Anterior cingulate cortex (tissue), 58 donors: ENCODE results near the gene EHMT1.

Experiments
- DNase-seq, 58 donors: peaks; one replicate each; lab custom pipeline; 2025; lab: John Stamatoyannopoulos, UW

The EHMT1 gene

DNA sequence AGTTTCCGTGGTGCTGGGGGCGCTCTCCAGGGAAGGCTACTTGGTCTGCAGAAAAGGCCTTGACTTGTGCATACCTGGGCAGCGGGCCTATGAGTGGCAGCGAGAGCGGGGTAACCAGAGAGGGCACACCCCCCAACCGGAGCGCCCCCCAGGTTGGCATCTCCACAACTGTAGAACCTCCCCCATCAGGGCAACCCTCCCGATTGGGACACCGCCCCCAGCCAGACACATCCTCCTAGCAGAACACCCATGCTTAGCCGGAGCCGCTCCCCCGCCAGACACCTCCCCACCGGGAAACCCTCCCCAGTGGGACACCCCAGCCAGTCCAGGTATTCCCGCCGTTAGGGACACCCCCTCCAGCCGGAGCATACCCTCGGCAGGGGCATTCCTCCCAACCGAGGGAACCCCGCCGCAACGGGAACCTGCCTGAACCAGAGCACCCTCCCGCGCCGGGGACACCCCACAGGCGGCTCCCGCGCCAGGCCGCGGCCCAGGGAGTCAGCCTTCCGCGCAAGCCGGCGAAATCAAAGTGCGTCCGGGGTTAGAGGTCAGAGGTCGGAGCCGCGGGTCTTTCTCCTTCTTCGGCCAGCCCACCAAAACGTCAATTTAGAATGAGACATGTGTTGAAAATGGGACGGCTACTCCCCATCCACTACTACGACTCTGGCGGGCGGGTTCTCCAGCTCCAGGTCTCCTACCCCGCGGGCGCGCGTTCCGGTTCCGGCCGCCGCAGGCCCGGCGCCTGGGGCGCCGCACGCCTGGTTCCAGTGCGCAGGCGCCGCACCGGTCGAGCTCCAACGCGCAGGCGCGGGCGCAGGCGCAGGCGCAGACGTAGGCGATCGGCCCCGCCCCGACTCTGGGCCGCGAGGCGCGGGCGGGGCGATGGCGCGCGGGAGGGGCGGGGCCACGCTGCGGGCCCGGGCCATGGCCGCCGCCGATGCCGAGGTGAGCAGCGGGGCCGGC is at the start of gene EHMT1:
EHMT1 (plus strand) TSS at position 901 of the 963 bp plus-strand sequence; CDS start at position 925, 24 bp downstream.
- peak in 57 of 58 donors; percentile 21 to 91 (median 81) for DNase-seq

DNA sequence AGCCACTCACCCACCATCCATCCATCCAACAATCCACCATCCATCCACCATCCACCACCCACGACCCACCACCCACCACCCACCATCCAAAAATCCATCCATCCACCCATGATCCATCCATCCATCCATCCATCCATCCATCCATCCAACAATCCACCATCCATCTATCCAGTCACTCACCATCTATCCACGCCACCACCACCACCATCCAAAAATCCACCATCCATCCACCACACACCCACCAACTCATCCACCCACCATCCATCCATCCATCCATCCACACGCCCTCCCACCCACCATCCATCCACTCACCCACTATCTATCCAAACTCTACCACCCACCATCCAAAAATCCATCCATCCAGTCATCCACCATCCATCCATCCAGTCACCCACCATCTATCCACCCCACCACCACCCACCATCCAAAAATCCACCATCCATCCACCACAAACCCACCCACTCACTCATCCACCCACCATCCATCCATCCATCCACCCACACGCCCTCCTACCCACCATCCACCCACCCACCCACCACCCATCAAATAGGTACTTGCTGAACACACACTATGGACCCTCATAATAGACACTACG is 49.1 kb upstream of the EHMT1 start:
- no peak for DNase-seq

DNA sequence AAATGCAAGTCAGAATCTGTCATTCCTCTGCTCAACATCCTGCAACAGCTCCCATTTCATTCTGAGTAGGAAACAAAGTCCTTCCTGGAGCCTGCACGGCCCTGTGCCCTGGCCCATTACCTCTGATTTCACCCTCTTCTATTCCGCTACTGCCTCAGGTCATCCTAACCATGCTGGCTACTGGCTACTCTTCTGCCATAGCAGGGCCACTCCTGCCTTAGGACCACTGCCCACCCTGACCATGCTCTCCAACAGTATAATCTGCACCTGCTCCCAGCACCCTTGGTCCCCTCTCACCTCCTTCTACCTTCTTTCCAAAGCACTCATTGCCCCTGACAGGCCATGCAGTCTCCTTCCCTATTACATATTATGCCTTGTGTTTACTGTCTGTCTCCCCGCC is 48.2 kb upstream of the EHMT1 start:
- DNase-seq, result no peak

DNA sequence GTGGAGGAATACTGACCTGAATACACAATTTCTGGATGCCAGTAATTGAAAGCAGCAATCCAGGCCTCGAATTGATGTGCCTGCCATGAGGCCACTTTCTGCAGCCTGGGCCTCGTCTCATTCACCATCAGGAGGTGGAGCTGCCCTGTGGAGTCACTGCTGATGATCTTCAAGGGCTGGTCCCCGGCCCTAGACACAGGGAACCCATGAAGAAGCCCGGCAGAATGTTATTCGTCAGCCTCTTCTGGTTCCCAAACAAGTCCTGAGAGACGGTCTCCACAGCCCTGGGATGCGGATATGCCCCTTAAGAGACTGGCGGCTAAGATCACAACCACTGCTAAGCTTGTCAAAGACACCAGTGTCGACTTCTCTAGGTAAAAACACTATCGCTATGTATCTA is 44.6 kb upstream of the EHMT1 start:
- DNase-seq, result no peak

DNA sequence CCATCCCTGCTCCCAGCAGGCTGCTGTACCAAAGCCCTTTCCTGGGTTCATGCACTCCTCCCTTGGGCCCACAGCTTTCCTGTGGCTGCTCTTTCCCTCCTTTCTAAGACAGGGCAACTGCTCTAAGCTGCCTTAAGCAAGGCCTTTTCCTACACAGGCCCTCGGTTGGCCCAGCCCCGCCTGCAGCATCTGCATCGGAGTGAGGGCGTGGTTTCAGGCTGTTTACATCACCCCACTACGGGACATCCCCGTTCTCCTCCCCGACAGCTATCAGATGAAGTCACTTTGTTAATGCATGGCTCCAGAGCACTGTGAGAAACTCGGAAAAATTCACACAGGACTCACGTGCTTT is 43.5 kb upstream of the EHMT1 start:
- peak in 20 of 58 donors; percentile 16 to 68 (median 46) for DNase-seq

DNA sequence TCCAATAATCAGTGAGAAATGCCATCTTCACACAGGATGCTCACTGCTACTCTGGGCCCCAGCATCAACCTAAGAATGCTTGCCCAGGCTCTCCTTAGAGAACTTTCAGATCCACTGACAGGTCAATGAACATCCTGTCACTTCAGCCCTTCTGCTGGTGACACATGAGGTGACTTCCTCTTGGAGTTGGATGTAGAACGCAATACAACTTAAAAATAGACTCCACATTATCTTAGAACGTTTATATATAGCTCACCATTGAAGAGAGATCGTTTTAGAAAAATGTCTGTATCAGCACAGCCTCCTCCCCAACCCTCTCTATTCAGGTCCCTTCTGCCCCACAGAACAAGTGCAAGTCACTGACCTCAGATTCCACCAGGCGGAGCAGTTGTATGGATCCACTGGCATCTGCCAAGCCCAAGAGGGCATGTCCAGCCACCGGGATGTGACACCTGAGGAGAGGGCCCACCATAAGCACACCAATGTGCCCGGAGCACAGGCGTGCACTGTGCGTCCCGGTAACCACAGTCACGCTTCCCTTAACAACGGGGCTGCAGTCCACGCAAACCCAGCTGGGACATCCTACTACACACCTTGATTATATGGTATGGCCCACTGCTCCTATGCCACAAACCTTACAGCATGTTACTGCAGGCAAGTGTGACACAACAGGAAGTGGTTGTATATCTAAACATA is 42.9 kb upstream of the EHMT1 start:
- no peak for DNase-seq

DNA sequence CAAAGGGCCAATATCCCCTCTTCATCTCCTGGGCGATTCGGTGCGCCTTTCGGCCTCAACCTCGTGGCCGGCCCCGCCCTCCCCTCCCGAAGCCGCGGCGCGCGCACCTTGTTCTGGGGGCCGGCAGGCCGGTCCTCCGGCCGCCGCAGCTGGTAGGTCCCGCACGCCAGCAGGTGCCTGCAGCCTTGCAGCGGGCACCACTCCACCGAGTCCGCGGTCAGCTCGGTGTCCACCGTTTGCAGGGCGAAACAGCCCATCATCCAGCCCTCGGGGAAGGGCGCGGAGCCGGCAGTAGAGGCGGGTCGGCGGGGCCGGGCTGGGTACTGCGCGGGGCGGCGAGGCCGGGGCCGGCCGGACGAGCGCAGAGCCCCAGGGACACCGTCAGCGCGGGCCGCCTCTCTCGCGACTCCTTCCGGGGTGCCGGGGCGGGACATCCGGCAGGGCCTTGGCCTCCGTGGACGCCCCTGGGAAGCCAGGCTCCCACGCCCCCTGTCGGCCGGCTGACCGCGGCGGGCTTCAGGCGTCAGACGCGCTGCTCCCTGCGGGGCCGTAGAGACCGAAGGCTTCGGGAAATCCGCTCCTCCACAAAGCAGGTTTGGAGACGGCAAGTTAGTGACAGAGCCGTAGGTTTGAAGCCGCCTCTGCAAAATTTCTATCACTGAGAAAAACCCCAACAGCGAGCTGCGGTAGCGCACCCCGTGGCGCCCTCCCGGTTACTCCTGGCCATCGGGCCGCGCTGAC is 40.1 kb upstream of the EHMT1 start, which contains the start of gene DPH7:
DPH7 (minus strand) TSS at position 408 of the 741 bp plus-strand sequence; CDS start at position 260, 148 bp downstream.
- peak; percentile 28 to 98 (median 90) for DNase-seq

DNA sequence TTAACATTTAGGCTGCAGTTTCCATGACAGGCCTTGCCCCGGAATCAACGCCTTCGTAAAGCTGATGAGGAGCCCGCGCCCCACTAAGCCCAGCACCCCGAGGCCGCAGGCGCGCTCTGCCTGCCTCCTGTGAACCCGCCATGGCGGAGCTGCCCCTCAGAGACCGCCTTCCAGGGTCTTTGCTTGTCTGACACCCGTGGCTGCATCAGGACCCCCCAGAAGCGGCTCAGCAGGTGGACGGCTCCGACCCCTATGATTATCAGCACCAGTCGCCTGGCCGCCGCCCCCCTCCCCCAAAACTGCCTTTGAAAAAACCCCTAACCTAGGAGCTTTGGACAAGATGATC is 39.6 kb upstream of the EHMT1 start:
- no peak for DNase-seq

DNA sequence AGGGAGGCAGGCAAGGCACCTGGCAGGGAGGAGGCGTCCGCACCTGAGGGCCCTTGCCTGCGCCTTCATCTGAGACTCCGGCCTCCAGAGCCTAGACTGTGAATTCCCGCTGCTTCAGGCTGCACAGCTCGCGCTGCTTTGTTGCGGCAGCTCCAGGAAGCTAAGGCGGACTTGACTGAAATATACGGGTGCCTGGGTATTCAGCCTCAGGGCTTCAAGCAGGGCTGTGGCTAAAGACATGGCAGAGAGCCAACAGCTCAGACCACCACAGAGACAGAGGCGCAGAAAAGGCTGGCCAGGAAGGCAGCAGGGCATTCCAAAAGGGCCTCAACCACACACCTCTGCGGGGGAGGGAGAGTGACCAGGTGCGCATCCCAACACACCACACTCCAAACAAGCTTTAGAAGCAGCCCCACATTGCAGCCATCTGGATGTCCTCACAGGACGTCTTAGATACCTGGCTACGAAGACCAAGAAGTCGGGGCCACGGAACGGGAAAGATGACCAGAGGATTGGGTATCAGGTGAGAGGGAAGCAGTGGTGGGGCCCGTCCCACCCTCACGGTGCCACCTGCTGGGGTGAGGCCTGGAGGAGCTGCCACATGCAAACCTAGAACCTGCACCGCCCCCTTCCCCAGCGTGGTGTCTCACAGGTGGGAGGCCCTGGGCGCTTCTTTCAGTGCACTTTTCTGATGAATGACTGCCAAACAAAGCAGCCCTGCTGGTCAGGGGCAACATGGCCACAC is 38.4 kb upstream of the EHMT1 start:
- DNase-seq, result no peak

DNA sequence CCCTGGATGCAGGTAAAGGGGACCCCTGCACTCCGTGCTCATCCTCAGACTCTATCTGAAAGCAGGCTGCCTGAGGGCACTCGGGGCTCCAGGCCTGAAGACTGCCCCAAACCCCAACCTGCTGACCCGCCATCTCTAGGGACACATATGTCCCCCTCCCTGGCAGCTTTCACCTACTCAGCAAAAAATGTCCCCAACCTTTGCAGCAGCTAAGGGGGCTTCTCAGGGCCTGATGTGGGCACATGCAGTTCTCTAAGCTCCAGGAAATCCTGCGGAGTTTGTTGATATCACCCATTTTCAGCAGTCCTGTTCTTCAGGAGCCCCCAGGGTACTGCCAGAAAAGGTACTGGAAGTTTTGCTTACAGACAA is 37.9 kb upstream of the EHMT1 start:
- DNase-seq, result no peak

DNA sequence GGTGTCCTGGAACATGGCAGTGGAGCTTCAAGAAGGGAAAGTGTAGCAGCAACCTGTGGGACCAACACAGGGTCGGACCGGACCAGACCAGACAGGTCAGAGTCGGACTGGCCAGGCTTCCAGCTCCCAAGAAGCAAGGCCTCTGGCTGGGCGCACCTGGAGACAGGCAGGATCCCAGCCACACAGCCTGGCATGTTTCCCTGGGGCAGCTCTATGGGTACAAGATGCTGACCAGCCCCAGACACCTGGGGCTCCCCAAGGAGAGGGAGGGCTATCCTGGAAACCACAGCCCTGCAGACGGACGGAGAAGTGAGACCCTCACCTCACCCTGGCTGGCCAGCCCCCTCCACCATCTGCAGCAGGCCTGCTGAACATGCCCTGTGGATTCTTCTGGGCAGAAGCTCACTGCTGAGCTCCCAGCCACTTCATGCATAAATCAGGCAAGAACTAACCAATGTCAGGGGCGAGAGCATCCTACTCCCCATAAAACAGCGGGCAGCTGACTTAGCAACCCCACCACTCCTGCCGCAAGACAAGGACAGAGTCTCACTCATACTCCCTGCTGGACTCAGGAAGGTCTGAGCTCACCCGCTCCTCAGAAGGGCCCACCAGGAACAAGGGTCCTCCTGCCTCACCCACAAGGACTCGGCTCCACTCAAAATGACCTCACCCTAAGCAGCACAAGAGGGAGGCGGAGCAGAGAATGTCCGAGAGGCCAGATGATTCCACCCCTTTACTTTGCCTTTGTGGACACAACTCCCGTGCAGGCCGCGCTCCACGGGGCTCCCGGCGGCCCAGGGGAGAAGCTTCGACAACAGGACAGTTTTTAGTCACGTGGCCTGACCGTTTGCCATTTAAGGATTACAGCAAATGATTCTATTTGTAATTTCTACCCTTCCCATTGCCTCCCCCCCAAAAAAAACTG is 37.2 kb upstream of the EHMT1 start:
- DNase-seq, result no peak

DNA sequence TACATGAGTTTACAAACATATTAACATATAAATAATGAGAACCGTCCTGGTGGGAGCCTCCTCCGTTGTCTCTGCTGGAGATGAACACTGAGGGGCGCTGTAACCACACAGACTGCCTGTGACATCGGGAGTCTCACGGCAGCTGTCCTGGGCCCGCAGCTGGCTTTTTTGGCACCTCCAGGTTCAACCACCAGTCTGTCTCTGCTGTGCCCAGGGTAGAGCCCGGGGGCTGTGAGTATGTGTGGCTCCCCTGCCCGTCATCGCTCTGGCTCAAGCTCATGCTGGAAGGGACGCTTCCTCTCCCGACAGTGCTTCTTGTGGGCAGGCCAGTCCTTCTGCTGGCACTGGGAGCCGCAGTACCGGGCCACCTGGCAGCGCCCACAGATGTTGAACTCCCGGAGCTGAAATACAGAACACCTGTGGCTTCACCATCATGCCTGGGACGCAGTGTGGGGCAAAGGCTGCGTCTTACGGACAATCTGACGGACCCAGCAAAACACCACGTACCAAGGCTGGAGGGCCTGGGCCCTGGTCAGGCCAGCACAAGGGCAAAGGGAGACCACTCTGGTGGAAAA is 36.4 kb upstream of the EHMT1 start:
- no peak for DNase-seq

DNA sequence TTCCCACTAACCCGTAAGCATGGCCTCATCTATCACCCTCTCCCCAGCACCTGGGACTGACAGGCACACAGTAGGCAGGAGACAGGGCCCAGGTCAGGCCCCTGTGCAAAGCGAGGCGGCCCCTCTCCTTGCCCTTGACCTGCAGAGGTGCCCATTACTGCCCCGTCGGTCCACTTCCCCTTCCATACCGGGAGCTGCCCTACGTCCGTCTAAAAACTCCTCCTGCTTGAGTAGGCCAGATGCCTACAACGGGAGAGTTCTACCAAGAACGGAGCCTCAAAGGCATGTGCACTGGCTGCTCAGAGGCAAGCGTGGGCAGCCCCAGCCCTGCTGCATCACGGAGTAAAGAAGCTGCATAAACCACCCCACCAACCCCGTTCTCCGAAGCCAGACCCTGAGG is 35.5 kb upstream of the EHMT1 start:
- no peak for DNase-seq

DNA sequence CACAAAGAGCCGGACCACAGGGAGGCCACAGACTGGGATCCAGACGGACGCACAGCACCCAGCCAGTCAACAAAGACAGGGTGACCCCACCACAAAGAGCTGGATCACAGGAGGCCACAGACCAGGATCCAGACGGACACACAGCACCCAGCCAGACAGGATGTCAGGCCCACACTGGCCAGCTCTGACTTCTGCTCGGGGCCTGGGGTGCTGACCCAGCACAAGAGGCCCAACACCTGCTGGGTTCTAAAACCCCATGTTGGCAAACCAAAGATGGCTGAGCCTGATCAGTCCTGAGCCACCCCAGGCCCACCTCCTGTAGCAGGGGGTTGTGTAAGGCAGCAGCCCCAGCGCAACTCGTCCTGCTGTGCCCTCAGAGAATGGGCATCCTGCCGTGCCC is 34.8 kb upstream of the EHMT1 start:
- no peak for DNase-seq

DNA sequence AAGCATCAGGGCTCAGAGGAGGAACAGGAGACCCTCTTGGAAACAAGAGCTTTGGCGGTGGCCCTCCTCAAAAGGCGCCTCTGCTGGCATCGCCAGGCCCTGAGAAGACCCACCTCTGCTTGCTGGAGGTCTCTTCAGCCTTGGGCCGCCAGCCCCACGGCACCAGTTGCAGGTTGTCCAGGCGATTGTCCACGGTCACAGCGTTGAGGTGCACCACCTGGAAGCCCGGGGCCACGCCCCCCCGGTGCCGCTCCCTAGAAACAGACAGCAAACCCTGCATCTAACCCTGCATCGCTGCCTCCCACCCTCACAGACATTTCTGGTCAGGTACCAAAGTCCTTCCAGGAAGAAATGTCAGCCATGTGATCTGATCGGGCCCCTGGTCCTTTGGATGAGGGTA is 32.0 kb upstream of the EHMT1 start:
- no peak for DNase-seq

DNA sequence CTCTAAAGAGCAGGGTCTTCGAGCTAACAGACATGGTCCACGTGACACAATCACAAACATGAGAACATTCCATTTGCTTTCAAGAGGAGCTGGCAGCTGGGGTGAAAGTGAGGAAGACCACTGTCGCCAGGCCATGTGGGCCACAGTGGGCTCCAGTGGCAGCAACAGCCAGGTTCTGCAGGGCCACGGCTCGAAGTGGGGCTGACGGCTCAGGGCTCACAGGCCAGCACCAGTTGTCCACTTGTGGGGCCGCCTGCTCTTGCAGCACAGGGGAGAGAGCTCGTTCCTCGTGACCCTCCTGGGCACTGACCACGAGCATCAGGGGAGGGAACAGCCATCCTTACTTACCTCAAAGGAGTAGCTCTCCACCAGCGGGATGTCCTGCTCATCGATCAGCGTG is 30.5 kb upstream of the EHMT1 start:
- DNase-seq, result no peak

DNA sequence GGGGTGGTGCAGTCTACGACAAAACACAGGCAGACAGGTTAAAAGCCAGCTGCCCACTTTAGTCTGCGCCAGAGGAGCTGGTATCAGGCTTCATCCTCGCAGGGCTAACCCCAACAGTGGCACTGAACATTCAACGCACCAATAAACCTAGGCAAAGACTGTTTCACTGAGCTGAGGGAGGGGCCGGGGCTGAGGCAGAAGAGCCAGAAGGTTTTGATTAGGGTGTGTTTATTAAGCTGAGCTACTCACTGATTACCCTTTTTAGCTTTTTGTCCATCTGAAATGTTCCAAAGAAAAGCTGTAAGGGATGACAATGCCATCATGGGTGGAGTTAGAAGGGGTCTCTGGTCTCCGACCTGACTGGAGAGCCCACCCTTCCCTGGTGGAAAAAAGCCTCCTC is 29.9 kb upstream of the EHMT1 start:
- no peak for DNase-seq

DNA sequence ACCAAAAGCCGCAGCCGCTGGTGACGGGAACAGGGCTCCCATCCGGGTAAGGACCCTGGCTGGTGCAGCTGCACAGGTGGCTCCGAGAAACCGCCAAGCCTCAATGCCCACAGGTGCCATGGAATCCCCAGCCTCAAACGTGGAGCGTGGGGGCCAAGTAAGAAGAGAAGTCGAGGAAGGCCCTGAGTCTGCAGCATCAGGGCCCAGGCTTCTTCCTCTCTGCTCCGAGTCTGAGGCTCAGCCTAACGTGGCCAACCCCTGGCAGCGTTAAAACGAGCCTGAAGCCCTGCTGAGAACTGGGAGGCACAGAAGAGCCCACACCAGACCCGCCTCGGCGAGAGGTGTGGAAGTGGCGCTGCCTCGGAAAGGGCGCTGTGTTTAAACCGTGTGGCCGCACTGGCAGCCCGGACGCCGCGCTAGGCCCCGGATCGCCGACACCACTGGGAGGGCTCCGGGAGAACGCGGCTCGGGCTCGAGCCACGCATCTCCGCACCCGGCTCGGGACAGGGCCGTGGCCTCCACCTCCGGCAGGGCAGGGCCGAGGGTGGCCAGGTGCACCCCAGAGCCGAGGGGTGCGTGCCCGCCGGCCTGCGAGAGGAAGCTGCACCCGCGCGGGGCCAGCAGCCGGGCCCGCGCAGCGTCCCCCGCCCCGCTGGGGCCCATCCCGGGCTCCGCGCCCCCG is 29.2 kb upstream of the EHMT1 start:
- no peak for DNase-seq
